ENCODE data around the gene BMF.

BMF gene

DNA sequence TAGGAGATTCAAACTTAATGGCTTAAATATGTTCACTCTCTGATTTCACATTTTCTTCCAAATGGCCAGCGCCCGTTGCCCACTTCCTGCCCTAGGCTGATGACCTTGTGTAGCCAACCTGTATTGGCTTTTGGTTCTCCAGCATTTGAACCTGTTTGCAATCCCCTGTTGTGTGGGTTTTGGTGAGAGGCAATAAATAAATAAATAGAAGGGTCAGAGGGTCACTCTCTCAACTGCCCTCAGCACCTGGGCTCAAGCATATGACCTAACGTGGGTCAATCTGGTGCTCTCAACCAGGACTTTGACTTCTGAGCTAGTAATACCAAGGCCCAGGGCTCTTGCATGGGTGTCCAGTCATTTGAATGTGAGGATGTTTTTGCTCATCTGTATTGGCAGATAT, 67.9 kb downstream of the BMF start:
- TF ChIP-seq, protein P1, sequence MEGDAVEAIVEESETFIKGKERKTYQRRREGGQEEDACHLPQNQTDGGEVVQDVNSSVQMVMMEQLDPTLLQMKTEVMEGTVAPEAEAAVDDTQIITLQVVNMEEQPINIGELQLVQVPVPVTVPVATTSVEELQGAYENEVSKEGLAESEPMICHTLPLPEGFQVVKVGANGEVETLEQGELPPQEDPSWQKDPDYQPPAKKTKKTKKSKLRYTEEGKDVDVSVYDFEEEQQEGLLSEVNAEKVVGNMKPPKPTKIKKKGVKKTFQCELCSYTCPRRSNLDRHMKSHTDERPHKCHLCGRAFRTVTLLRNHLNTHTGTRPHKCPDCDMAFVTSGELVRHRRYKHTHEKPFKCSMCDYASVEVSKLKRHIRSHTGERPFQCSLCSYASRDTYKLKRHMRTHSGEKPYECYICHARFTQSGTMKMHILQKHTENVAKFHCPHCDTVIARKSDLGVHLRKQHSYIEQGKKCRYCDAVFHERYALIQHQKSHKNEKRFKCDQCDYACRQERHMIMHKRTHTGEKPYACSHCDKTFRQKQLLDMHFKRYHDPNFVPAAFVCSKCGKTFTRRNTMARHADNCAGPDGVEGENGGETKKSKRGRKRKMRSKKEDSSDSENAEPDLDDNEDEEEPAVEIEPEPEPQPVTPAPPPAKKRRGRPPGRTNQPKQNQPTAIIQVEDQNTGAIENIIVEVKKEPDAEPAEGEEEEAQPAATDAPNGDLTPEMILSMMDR (IDR thresholded peaks at IDR 0.05; ENCODE audit: low read depth, low read length) = no peak
- no peak overlapping the region for H3K4me3 ChIP-seq (ENCODE audit: low read depth, low read length)

DNA sequence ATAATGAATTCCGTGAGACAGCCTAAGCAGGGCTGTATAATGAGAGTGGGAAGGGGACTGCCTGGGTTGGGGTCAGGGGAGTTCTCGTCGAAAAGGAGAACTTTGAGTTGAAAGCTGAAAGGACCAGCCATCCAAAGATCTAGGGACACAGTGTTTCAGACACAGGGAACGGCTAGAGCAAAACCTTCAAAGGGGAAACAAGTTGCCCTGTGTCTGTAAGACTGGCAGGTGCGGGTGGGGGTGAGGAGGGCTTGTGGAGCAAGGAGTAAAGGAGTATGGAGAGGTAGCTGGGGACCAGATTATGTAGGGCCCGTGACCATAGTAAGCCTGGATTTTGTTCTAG, 68.4 kb downstream of the BMF start:
- TF ChIP-seq, protein P1 (IDR thresholded peaks at IDR 0.05; ENCODE audit: low read depth, low read length) = no peak
- no peak overlapping the region for H3K4me3 ChIP-seq (ENCODE audit: low read depth, low read length)

GRCh38 chr15:40038638-40039543, 69.8 kb downstream of the BMF start, which contains the start of gene SRP14:
TSS of gene SRP14 (minus strand) at chr15:40039181. CDS start at chr15:40039116, 65 bp downstream.
- TF ChIP-seq, protein P1 (IDR thresholded peaks at IDR 0.05; ENCODE audit: low read depth, low read length) = no peak
- peak within 1 kb of the TSS; percentile 95 for H3K4me3 ChIP-seq (ENCODE audit: low read depth, low read length)

DNA sequence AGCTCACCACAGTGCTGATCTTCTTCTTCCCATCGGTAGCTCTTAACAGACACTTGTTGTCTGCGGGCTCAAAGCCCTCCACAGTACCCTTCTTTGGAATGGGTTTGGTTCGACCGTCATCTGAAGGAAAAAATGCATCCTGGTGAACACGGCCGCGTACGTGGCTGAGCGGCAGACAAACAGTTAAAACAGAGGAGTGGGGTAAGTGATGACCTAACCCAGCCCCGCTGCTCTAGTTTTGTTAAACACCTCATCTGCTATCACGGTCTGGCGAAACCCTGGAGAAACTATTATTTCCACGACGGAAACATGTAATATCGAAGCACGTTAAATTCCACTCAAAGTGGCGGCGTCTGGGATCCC, 70.4 kb downstream of the BMF start:
- TF ChIP-seq, protein P1 (IDR thresholded peaks at IDR 0.05; ENCODE audit: low read depth, low read length) = no peak
- peak overlapping the region; percentile 95 for H3K4me3 ChIP-seq (ENCODE audit: low read depth, low read length)
